Endothelial cell of umbilical vein (primary cell): ENCODE measurements around the gene EPN2. TPM values are rescaled to one million over a fixed set of nuclear protein-coding genes. Genes with fewer than 3 reads are reported as not detected.

ENCODE experiments used
- BruUV-seq: library from RNA; stranded (reverse); fragments of 400-500 nt; replicated peaks from 2 replicates; lab custom pipeline; 2021; lab: Mats Ljungman, UMichigan
- CTCF ChIA-PET: fragments of 300-600, 350-600 bp; sonication (Branson Sonifier 250); formaldehyde crosslinking; loops from one replicate; lab custom pipeline; 2021; ENCODE audit warnings: antibody characterized with exemption, inconsistent platforms; lab: Charles Lee
- POLR2A ChIA-PET: fragments of 300-600, 350-600 bp; sonication (Branson Sonifier 250); formaldehyde crosslinking; loops from one replicate; lab custom pipeline; 2021; ENCODE audit warnings: antibody characterized with exemption, inconsistent platforms; lab: Charles Lee
- DNase-seq: peaks from one replicate; pipeline ENCODE4 v3.0.0-alpha.2; 2011; ENCODE audit warnings: low read depth, low spot score
- FAIRE-seq: peaks from 2 replicates; lab custom pipeline; 2011; peaks lifted over from hg19 to GRCh38; lab: Jason Lieb, UNC
- H2AFZ ChIP-seq: 2 replicates; pipeline ENCODE4 v1.6.0; 2012; ENCODE audit warnings: low read depth, low read length, control low read depth, inconsistent platforms
- H3K27ac ChIP-seq: 2 replicates; pipeline ENCODE4 v1.5.1; 2011; ENCODE audit warnings: low read depth, mild to moderate bottlenecking, control low read depth, low read length, moderate library complexity; ENCODE audit not compliant: insufficient read depth
- H3K27me3 ChIP-seq, 2 experiments: 2 replicates each; pipeline versions ENCODE4 v1.6.0 to v1.6.1; 2011; ENCODE audit warnings: low read length in 2 of 2, mixed read lengths in 1 of 2; ENCODE audit not compliant: control insufficient read depth in 2 of 2, insufficient read depth in 2 of 2
- H3K36me3 ChIP-seq, 2 experiments: 2 replicates in 1 of 2; 3 replicates in 1 of 2; pipeline ENCODE4 v1.5.1; 2011; ENCODE audit warnings: low read length in 2 of 2, mild to moderate bottlenecking in 1 of 2, moderate library complexity in 1 of 2; ENCODE audit not compliant: control insufficient read depth in 2 of 2, insufficient read depth in 2 of 2; ENCODE audit errors: extremely low read depth in 1 of 2
- H3K4me1 ChIP-seq: 3 replicates; pipeline ENCODE4 v1.5.1; 2011; ENCODE audit warnings: mild to moderate bottlenecking, low read length; ENCODE audit not compliant: control insufficient read depth, insufficient read depth; ENCODE audit errors: extremely low read depth
- H3K4me2 ChIP-seq: 2 replicates; pipeline ENCODE4 v1.6.1; 2011; ENCODE audit warnings: low read length, control low read depth, mixed read lengths; ENCODE audit not compliant: insufficient read depth
- H3K4me3 ChIP-seq, 3 experiments: fragments of 200-600 bp in 1 of 3; sonication (generic), shearing (Covaris generic) in 1 of 3; replicated peaks in 1 of 3; 2 replicates each; pipeline ENCODE4 v1.5.1; 2011 to 2016; ENCODE audit warnings: control low read depth in 3 of 3, low read length in 3 of 3, mild to moderate bottlenecking in 2 of 3, inconsistent platforms in 1 of 3, low read depth in 1 of 3, moderate library complexity in 1 of 3; ENCODE audit not compliant: insufficient read depth in 1 of 3
- H3K79me2 ChIP-seq: 2 replicates; pipeline ENCODE4 v1.6.0; 2012; ENCODE audit warnings: low read length, inconsistent platforms; ENCODE audit not compliant: control insufficient read depth, insufficient read depth
- H3K9ac ChIP-seq: replicated peaks from 2 replicates; pipeline ENCODE3; 2011; ENCODE audit warnings: low read length, control low read depth; ENCODE audit not compliant: insufficient read depth; ENCODE audit errors: extremely low read depth
- H3K9me1 ChIP-seq: replicated peaks from 3 replicates; pipeline ENCODE4 v1.6.0; 2011; ENCODE audit warnings: mild to moderate bottlenecking, low read length; ENCODE audit not compliant: control insufficient read depth, insufficient read depth; ENCODE audit errors: extremely low read depth
- H3K9me3 ChIP-seq: replicated peaks from 2 replicates; pipeline ENCODE4 v1.5.1; 2012; ENCODE audit warnings: low read length, inconsistent platforms; ENCODE audit not compliant: control insufficient read depth, insufficient read depth
- H4K20me1 ChIP-seq: replicated peaks from 2 replicates; pipeline ENCODE3; 2011; ENCODE audit warnings: mild to moderate bottlenecking, low read length; ENCODE audit not compliant: control insufficient read depth, insufficient read depth; ENCODE audit errors: extremely low read depth
- CTCF ChIP-seq, 2 donors: IDR thresholded peaks; 1 replicate in 1 of 2; 2 replicates in 1 of 2; pipeline ENCODE4 v1.5.1; 2011; ENCODE audit warnings: low read length in 2 of 2, mild to moderate bottlenecking in 2 of 2, moderate library complexity in 2 of 2, control low read depth in 1 of 2, inconsistent platforms in 1 of 2, low read depth in 1 of 2; ENCODE audit not compliant: insufficient read depth in 1 of 2; ENCODE audit errors: extremely low read depth in 1 of 2
- EZH2 ChIP-seq: IDR thresholded peaks from 2 replicates; pipeline ENCODE4 v1.6.1; 2012; ENCODE audit warnings: borderline replicate concordance, low read depth, mild to moderate bottlenecking, moderate library complexity, low read length, inconsistent platforms; ENCODE audit not compliant: severe bottlenecking
- FOS ChIP-seq: IDR thresholded peaks from 2 replicates; pipeline ENCODE4 v1.6.1; 2011; ENCODE audit warnings: mild to moderate bottlenecking, low read length, moderate library complexity, borderline replicate concordance; ENCODE audit not compliant: insufficient read depth
- GATA2 ChIP-seq: IDR thresholded peaks from 2 replicates; pipeline ENCODE4 v1.7.0; 2011; ENCODE audit warnings: low read depth, mild to moderate bottlenecking, moderate library complexity, mixed read lengths, low read length; ENCODE audit not compliant: insufficient read length, insufficient read depth
- JUN ChIP-seq: IDR thresholded peaks from 2 replicates; pipeline ENCODE4 v1.6.1; 2011; ENCODE audit warnings: borderline replicate concordance, low read depth; ENCODE audit not compliant: insufficient read length, insufficient read depth
- MAX ChIP-seq: IDR thresholded peaks from 2 replicates; pipeline ENCODE4 v1.6.1; 2011; ENCODE audit not compliant: insufficient read depth, insufficient read length
- MYC ChIP-seq: IDR thresholded peaks from one replicate; pipeline ENCODE4 v1.6.1; 2011; ENCODE audit warnings: mild to moderate bottlenecking, low read depth, low read length
- POLR2A ChIP-seq: IDR thresholded peaks from 2 replicates; pipeline ENCODE4 v1.6.1; 2012; ENCODE audit warnings: low read depth, mild to moderate bottlenecking, control low read depth, low read length
- POLR2AphosphoS5 ChIP-seq: IDR thresholded peaks from 2 replicates; pipeline ENCODE4 v1.6.1; 2012; ENCODE audit warnings: low read depth, mild to moderate bottlenecking, control low read depth, low read length, moderate library complexity; ENCODE audit not compliant: insufficient read depth
- dilution Hi-C: fragments of 300-500 bp; cut with MboI; formaldehyde crosslinking; loops from one replicate; pipeline ENCODE4 v1.15.0; 2019; ENCODE audit warnings: low sequenced_read_pairs; ENCODE audit not compliant: extremely low pct_ligation_motif_present
- intact Hi-C: fragments of 100-400 bp; cut with micrococcal nuclease; formaldehyde crosslinking; loops from one replicate; pipeline ENCODE4 v1.10.0; 2022
- polyA plus RNA-seq, 4 experiments: library from polyadenylated mRNA; depleted of rRNA in 3 of 4; stranded (reverse) in 3 of 4; unstranded in 1 of 4; fragments of >200 nt; gene quantifications; 2 replicates each; pipeline versions ENCODE4 v1.2.1 to v1.2.3, GENCODE V29; 2011 to 2012; ENCODE audit warnings: missing spikeins in 1 of 4
- total RNA-seq: library from RNA; stranded (reverse); gene quantifications from 2 replicates; pipeline ENCODE4 v1.2.3, GENCODE V29; 2021

The EPN2 gene
- total and polyA plus RNA-seq, 2 donors (not counting 3 experiments of a cell fraction or from before 2014, with no cell fraction given): 40.3 to 70.5 TPM

GRCh38 chr17:19375732-19376131, 138.6 kb downstream of the EPN2 start:
- ChIA-PET CTCF (interaction anchor here (4.2 kb wide), 1 partner anchor 13 kb away, joined by 23 read pairs; the partner anchor contains the start of gene B9D1), POLR2A (no interaction called here)
- Histone ChIP-seq H3K9me3 (no peaks in the 10 kb centered on the region), H3K27ac (no peak overlapping the region), H3K4me1 (peaks cover 7% of the 10 kb centered on the region), H3K9me1 (no peaks in the 10 kb centered on the region), H4K20me1 (no peaks in the 10 kb centered on the region), H3K4me3 (no peak overlapping the region), H3K9ac (no peak overlapping the region), H3K27me3 (no peaks in the 10 kb centered on the region), H2AFZ (no peak overlapping the region), H3K79me2 (peaks cover 15% of the 10 kb centered on the region), H3K36me3 (peaks cover 5% of the 10 kb centered on the region in 2 experiments), H3K4me2 (no peak overlapping the region)
- no peak for TF ChIP-seq MYC
- no peak for TF ChIP-seq FOS
- no peak for TF ChIP-seq POLR2A
- TF ChIP-seq POLR2AphosphoS5: no peak
- TF ChIP-seq JUN: no peak
- TF ChIP-seq EZH2: no peak
- no peak for TF ChIP-seq CTCF (IDR thresholded peaks at IDR 0.05; ENCODE audit: extremely low read depth in 1 of 2, insufficient read depth in 1 of 2, low read depth in 1 of 2, low read length in 2 of 2)
- no peak for TF ChIP-seq MAX
- no peak for TF ChIP-seq GATA2
- BruUV-seq: no TSS peak
- dilution Hi-C loops (no loop called here), intact Hi-C loops (loop anchor here (5.0 kb wide), 2 partner anchors 72 to 132 kb away; no protein-coding TSS in a partner anchor)
- no peak for FAIRE-seq
- DNase-seq: no peak
